Measurements from ENCODE around the gene NPDC1.

NPDC1 gene

DNA sequence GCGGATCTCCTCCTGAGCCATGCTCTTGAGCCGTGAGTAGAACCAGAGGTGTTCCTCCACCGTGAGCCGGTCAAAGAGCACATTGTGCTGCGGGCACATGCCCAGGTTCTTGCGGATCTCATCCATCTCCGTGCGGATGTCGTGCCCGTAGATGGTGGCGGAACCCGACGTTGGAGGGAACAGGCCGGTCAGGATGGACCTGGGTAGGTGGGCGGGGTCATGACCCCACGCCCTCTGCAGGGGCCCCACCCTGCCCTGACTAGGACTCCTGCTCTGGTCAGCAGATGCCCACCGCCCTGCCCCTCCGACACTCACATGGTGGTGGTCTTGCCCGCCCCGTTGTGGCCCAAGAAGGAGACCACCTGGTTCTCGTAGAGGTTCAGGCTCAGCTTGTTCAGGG is 30.0 kb downstream of the NPDC1 start:
- no peak for TF ChIP-seq CTCF (IDR thresholded peaks at IDR 0.05)
- DNase-seq (ENCODE audit: low spot score), result no peak
- H3K27ac ChIP-seq, result no peak overlapping the region
- no peak overlapping the region for H3K4me3 ChIP-seq

DNA sequence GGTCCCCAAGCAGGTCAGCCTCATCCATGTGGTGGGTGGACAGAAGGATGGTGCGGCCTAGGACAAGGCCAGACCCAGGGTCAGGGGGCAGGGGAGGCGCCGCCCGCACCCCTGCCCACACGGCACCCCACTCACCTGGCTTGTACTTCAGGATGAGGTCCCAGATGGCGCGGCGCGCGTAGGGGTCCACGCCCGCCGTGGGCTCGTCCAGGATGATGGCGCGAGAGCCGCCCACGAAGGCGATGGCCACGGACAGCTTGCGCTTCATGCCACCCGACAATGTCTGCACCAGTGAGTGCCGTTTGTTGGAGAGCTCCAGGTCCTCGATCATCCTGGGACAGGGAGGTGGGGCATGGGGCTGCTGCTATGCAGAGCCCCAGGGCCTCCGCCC is 30.4 kb downstream of the NPDC1 start:
- H3K4me3 ChIP-seq, result no peak overlapping the region
- DNase-seq (ENCODE audit: low spot score), result no peak
- TF ChIP-seq CTCF (IDR thresholded peaks at IDR 0.05), result no peak
- no peak overlapping the region for H3K27ac ChIP-seq

- no peak for TF ChIP-seq CTCF (IDR thresholded peaks at IDR 0.05)
- Histone ChIP-seq H3K4me3 (no peak overlapping the region), H3K27ac (no peak overlapping the region)
- no peak for DNase-seq (ENCODE audit: low spot score)
Measured at GRCh38 chr9:137014776-137015539, 31.0 kb downstream of the NPDC1 start.

DNA sequence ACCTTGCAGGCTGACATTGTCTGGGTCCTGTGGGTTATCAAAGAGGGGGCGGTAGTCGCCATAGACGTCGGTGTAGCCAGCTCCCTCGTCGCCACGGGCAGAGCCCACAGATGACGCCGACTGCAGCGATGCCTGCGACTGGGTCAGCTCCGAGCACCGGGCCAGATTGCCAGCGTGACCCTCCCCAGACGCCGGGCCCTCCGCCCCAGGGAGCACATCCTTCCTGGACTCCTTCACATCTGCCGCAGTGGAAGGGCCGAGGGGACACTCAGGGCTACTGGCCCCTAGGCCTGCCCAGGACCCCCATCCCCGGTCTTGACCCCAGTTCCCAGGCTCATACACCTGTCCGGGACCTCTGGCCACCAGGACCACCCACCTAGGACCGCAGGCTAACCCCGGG is 31.8 kb downstream of the NPDC1 start:
- no peak for DNase-seq (ENCODE audit: low spot score)
- no peak overlapping the region for H3K4me3 ChIP-seq
- no peak overlapping the region for H3K27ac ChIP-seq
- TF ChIP-seq CTCF (IDR thresholded peaks at IDR 0.05), result no peak

DNA sequence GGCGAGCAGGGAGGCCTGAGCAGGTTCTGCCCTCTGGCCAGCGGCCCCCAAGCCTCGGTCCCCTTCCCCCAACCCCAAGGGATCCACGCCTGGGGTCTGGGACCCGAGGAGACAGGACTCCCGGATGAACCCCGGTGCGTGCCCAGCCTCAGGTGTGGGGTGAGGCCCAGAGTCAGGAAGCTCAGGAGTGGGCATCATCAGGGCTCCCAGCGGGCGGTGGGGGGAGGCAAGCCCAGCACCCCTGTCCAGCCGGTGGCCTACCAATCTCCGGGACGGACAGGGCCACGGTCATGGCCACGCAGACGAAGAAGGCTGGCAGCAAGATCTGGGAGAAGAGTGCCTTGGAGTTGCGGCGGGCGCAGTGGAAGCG is 32.4 kb downstream of the NPDC1 start:
- Histone ChIP-seq H3K4me3 (no peak overlapping the region), H3K27ac (no peak overlapping the region)
- TF ChIP-seq CTCF (IDR thresholded peaks at IDR 0.05), result no peak
- DNase-seq (ENCODE audit: low spot score), result no peak

DNA sequence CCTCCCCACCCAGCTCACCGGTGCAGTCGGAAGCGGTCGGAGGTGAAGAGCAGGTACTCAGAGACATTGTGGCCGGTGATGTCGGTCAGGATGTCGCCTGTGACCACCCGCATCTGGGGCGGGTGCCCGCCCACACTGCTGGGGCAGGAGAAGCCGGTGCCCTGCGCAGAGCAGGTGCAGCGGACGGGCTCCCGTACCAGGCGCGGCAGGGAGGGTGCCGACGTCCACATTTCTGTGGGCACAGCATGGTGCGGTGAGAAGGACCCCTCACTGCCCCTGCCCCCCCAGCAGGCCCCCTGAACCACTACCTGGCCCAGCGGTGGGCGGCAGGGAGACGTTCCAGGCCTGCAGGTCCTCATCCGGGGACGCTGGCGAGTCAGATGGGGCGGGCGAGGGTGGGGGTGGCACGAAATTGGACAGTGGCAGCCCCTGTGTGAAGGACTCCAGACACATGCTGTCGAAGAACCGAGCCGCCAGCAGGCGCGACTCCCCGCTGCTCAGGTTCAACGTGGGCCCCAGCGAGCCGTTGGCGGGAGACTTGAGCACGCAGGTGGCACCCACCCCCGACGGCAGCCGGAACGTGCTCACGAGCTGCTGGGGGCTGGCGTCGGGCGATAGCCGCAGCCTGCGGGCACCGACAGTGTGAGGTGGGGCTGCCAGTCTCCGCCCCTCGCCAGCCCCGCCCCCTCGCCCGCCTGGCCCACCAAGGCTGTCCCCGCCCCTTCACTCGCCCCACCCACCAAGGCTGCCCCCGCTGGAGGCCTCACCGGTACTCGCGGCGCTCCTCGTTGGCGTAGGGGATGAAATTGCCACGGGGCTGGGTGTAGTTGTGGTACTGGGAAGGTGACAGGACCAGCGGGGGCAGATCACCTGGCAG is 33.0 kb downstream of the NPDC1 start:
- DNase-seq (ENCODE audit: low spot score), result no peak
- Histone ChIP-seq H3K27ac (no peak overlapping the region), H3K4me3 (no peak overlapping the region)
- no peak for TF ChIP-seq CTCF (IDR thresholded peaks at IDR 0.05)
